GM18870 (cell line): ENCODE data around the gene TMEM129.

ENCODE experiments used
- ATAC-seq: cut with Tn5 transposase; IDR thresholded peaks from one replicate; pipeline ENCODE4 v1.9.1; 2021; ENCODE audit warnings: moderate library complexity; ENCODE audit not compliant: unreplicated experiment

TMEM129 gene, protein sequence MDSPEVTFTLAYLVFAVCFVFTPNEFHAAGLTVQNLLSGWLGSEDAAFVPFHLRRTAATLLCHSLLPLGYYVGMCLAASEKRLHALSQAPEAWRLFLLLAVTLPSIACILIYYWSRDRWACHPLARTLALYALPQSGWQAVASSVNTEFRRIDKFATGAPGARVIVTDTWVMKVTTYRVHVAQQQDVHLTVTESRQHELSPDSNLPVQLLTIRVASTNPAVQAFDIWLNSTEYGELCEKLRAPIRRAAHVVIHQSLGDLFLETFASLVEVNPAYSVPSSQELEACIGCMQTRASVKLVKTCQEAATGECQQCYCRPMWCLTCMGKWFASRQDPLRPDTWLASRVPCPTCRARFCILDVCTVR

DNA sequence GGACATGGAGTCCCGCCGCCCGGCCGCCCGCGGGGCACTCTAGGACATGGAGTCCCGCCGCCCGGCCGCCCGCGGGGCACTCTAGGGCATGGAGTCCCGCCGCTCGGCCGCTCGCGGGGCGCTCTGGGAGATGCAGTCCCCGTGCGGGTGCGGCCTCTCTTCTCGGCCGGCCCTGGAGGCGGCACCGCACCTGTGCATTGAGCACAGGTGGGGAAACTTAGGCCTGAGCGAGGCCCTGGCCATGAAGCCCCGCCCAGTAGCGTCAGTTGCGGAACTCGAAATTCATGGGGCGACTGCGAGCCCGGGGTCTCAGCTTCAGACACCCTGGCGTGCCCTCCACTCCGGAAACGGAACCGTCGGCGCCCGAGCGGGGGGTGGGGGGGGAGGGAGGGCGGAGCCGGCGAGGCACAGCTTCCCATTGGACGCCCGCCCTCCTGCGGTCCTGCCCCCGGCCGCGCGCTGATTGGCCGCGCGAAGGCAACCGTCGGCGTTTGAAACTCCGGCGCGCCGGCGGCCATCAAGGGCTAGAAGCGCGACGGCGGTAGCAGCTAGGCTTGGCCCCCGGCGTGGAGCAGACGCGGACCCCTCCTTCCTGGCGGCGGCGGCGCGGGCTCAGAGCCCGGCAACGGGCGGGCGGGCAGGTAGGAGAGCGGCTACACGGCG is at the start of gene TMEM129, which contains the start of gene TACC3:
Gene TMEM129, minus strand, starts transcription at position 321 of the 663 bp plus-strand sequence. CDS start 486 bp downstream, outside the sequence.
Gene TACC3, plus strand, starts transcription at position 519 of the 663 bp plus-strand sequence. CDS start 1,901 bp downstream, outside the sequence.
- peak; percentile 70 for ATAC-seq

DNA sequence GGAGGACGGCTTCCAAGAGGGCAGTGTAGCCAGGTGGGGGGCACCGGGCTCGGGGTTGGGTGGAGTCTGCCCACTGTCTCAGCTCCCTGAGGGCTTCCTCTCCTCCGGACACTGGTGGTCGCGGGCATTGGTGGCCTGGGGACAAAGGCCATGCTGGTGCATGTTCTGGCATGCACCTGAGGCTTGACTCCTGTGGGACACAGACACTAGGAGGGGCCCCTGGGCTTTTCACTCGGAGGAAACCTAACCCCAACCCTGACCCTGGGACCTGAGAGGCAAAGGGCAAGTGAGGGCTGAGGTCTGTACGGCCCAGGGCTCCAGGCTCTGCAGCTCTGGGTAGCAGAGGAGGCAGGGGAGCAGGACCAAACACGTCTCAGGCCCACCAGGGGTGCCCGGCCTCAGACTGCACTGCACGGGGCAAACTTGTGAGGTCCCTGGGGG is 49.7 kb upstream of the TMEM129 start:
- ATAC-seq: no peak

DNA sequence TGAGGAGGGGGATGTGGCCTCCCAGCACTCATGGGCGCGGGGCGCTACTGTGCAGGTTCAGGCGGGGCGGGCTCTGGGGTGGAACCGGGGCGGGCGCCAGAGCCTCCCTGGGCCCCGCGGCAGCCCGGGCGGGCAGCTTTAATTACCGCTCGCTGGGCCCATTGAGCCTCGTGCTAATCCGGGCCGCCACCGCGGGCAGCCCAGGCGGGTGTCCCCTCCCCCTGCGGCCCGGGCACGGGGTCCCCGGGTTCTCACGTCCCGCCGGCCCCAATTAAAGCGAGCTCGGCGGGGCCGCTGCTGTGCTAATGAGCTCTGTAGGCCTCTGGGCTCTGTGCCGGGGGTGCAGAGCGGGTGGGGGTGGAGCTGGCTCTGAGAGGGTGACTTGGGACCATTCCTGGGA is 49.1 kb upstream of the TMEM129 start:
- ATAC-seq: no peak

DNA sequence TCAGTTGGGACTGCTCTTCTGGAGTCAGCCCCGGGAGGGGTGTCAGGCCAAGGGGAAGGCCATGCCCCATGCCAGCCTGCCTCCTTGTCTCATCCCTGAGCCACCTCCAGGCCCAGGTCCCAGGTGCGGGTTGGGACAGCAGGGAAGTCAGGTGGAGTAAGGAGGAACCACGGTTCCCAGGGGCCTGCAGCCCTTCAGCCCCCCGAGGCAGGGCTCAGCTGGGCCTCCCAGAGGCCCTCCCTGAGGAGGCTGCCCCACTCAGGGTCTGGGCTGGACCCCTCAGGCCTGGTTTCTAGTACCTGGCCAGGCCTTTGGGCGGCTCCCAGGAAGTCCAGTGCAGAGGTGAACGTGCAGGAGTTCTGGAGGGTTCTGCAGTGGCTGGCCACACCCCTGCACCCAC is 48.6 kb upstream of the TMEM129 start:
- no peak for ATAC-seq

DNA sequence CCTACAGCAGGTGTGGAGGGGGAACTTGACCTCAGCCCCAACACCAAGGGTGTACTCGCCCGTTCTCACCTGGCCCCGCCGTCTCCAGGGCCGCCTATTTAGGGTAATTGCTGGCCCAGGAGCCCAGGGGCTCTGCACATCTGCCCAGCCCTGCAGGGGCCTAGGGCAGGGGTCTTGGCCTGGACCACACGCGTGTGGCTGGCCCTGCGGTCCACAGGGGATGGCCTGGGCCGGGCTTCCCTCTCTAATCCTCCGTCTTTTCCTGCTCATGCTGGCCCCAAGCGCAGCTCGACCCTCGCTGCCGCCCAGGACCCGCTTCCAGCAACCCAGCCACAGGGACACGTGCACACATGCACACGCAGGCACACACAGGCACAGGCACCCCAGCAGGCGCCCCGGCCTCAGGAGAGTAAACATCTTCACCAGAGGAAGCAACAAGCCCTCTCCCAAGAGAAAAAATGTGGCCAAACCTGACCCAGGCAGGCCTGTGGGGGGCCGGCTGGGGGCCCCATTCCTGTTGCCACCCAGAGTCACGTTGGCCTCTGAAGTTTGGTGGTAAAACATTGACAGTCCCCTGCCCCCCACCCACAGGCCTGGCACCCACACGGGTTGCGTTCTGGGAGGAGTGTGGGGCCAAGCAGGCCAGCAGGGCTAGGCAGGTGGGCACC is 47.4 kb upstream of the TMEM129 start:
- no peak for ATAC-seq

DNA sequence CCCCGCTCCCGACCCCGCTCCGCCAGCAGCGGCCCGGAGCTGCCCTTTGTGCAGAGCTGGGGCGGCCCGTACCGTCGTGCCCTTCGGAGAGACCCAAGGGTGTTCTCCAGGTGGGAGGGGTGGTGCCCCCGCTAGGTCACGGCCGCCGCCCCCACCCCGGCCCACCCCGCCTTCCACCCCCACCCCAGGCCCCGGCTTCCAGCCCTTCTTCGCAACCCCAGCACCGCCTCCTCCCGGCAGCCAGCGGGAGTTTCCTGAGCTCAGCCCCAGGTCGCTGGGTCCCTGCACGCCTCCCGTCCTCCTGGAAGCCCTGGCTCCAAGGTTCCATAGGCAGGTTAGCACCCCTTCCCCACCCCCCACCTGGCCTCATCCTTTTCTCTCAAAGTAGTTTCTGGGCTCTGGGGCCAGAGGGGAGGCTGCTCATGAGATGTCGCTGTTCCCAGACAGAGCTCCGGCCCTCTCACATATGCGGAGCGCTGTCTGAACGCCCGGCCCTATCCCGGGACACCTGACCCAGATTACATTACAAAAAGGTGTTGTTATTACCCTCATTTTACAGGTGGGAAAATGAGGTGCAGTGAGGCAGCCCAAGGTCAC is 46.7 kb upstream of the TMEM129 start:
- no peak for ATAC-seq

DNA sequence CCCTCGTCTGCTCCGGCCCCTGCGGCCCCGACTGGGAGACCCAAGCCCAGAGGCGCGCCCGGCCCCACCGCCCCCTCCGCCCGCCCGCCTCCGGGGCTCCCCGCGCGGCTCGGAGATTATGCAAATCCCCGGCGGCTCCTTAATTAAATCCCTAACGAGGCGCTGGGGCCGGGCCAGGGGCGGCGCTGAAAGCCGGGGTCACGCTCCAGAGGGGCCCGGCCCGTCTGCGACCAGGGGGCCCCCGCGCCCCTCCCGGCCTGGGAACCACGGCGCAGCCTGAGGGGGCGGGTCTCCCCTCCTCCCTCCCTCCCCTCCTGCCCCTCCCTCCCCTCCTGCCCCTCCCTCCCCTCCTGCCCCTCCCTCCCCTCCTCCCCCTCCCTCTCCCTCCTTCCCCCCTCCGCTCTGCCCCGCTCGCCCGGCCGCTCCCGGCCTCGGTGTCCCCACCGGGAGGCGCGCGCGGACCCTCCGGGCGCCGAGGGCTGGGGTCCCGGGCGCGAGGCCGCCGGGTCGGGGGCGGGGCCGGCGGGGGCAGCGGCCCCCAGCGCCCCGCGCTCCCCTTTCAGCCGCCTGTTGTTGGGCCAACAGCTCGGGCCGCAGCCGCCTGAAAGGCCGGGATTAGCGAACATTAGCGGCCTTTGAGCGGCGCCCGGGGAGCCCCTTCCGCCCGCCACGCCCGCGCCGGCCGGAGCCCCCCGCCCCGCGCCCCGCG is 46.1 kb upstream of the TMEM129 start:
- ATAC-seq: no peak

DNA sequence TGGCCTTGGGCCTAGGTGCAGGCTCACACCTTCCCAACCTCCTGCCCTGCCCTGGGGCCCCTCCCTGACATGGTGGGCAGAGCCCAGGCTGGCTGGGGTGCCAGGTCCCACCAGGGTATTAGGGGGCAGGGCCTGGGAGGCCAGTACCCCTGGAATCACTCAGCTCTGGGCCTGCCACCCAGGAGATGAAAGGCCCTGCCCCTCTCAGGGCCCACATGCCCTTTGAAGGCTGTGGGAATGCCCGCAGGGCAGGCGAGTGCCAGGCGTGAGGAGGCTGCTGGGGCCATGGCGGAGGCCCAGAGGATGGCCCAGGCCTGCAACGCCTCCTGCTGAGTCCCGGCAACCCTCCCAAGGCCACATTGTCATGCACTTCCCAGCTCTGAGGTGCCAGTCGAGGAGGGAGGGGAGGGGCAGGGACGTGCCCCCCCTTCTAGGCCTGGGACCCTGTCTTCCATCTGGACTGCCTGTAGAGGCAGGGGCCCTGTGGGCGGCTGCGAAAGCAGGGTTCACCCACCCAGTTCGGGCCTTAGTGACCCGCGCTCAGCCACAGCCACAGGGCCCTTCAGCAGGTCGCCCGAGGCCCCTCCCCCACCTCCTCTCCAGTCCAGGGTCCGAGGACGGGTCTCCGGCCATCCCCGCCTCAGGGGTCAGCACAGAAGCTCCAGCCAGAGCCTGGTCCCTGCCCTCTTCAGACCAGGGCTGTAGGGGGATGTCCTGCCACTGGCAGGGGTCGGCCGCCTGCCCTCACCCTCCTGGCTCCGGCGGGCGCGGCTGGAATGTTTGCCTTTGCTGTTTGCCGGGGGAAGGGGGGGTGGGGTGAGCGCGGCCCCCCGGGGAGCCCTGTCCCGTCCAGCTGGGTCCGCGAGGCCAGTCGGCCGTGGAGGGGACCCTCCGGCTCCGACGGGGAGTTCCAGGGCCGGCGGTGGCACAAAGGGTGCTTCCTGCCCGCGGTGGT is 45.3 kb upstream of the TMEM129 start:
- no peak for ATAC-seq

DNA sequence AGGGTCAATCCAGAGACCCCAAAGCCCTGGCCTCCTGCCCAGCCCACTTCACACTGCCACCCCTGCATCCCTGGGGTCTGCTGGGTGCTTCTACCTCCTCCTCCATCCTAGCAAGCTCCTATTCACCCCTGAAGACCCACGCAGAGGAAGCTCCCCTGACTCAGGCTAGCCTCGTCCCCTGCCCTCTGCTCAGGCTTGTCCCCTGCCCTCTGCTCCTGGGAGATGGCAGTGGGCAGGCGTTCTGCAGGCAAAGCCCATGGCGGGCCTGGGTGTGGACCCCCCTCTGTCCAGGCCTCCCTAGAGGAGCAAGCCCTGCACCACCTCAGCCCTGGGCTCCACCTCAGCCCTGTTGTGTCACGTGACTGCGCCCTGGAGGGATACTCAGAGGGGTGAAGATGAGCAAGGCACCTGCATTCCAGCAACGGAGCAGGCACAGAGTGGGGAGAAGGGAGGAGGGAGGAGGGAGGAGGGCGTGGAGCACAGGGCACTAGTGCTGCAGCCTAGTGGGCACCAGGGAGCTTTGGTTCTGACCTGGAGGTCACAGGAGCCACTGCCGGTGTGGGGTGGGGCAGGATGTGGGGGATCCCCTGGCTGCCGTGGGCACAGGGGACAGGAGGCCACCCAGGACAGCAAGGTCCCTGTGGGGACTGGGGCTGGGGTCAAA is 44.4 kb upstream of the TMEM129 start:
- no peak for ATAC-seq

DNA sequence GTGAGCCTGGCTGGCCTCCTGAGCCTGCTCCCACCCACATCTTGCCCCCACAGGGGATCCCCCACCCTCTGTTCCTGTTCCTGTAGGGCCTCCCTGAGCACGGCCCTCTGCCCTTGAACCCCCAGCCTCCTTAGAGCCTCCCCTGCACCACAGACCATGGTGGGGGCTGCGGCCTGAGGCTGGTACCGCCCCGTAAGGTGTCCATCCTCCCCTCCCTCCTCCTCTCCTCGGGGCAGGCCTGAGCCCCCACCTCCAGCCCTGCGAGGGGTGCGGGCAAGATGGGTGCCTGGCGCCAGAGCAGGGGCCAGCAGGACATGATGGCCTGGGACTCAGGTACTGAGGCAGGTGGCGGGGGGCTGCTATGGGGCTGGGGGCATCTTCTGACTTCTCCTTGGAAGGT is 43.5 kb upstream of the TMEM129 start:
- ATAC-seq: no peak

DNA sequence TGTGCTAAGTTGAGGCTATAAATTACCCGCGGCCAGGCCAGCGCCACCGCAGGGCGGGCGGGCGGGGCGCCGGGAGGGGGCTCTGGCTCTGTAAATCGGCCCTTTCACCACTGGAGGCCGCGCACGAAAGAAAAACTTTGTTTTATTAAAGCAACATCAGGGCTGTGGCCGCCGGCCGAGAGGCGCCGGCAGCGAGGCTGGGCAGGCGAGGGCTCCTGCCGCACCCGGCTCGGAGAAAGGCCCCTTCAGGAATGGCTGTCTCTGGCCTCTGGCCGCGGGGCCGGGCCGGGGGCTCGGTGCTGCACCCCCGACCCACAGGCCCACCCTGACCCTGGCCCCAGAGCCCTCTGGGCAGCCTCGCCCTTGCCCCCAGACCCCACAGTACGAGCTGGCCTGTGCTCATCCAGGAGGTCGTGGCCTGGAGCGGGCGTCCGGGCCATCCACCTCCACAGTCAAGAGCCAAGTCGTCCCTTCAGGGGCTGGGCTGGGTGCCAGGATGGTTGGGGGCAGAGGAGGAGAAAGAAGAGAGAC is 42.5 kb upstream of the TMEM129 start:
- ATAC-seq: no peak

DNA sequence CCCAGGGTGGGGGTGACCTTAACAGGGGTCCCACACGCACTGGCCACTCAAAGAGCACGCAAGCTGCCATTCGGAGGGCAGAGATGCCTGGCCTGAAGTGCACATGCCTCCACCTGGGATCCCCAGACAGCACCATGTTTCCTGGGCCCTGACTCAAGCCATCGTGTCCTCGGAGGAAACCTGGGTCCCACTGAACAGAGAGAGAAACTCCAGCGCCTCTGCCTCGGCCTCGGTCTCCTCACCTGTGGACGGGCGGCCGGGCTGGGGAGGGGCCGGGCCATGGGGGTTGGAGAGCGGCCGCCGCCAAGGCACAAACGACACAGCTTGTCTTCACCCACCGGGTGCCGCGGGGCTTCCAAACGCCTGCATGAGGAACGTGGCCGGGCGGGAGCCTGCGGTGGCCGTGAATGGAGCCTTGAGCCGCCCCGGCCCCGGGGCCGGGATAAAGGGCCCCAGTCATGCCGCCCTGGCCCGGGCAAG is 42.0 kb upstream of the TMEM129 start:
- no peak for ATAC-seq

DNA sequence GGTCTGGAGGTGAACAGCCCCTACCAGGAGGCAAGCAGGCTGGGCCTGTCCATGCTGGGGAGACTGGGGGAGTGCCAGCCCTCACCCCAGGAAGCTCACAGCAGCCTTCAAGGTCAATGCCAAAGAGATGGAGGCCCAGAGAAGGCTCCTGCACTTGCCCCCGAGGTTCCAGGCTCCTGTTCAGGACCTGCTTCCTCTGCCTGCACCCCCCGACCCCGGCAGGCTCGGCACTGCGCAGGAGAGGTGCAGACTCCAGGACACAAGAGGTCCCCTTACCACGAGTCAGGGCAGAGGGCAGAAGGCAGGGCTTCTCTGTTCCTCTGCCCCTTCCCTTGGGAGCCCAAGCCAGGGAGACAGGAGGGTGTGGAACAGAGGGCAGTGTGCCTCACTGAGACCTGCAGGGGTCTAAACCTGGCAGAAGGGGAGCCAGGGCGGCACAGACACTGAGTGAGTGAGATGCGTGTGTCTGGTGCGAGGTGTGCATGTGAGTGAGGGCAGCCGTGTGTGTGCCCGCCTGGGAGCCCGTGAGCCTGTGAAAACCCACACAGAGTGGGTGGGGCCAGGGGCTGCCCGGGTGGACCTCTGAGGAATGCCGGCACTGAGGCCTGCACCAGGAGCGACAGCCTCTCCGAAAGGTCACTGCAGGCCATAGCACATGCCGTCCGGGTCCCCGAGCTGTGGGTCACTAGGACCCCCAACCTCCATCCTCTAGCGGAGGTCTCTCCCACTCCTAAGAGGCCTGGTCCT is 41.3 kb upstream of the TMEM129 start:
- ATAC-seq: no peak

DNA sequence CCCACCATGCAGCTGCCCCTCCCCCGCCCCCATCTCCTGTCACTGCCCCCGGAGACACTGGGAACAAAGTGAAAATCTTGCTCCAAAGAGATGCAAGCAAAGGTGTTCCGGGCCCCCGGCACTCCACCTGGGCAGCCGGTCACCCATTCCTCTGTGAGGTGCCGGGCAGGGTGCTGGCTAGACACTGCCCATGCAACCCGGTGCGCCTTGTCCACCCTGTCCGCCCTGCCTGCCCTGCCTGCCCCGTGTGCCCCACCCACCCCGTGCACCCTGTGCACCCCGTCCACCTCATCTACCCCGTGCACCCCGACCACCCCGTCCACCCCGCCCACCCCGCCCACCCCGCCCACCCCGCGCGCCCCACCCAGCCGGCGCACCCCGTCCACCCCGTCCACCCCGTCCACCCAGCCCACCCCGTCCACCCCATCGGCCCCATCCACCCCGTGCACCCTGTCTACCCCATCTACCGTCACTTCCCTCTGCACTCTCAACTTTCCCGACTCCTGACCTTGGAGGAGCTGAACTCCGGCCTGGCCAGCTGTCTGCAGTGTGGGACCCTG is 40.1 kb upstream of the TMEM129 start:
- no peak for ATAC-seq

DNA sequence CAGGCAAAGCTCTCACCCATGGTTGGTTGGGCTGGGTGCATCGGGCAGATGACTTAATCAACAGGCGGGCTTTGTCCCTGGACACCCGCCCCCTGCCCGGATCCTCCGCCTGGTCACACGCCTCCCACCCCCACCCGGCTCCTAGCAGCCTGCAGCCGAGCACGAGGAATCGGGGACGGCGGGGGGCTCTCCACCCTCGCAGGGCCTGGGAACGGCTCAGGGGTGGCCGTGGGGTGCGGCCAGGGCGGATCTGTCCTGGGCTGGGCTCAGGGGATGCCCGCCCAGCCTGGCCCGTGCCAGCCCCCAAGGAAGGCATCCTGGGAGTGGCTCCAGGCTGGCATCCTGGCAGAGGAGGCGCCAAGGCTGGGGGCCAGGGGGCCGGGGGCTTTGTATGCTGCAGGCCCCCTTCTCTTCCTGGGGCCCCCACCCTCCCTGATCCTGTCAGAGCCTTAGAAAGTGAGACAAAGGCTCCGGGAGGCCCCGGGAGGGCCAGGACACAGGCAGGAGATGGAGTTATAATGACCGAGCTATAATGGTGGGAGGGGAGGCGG is 39.5 kb upstream of the TMEM129 start:
- ATAC-seq: no peak

DNA sequence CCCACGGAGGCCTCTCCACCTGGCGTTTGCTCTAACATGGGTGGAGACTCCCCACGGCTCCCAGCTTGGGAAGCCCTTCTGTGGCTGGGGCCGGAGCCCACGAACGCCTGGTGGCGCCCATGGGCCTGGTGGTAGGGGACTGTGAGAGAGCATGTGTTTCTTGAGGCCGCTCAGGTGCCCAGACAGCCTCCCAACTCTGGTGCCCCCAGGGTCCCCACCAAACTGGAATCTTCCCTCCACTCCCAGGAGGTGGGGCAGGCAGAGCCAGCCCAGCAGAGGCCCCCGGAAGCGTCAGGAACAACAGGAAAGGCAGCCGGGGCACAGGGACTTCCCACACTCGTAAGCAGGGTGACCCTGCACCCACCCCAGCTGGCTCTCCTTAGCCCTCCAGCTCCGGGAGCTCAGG is 38.7 kb upstream of the TMEM129 start:
- ATAC-seq: no peak

DNA sequence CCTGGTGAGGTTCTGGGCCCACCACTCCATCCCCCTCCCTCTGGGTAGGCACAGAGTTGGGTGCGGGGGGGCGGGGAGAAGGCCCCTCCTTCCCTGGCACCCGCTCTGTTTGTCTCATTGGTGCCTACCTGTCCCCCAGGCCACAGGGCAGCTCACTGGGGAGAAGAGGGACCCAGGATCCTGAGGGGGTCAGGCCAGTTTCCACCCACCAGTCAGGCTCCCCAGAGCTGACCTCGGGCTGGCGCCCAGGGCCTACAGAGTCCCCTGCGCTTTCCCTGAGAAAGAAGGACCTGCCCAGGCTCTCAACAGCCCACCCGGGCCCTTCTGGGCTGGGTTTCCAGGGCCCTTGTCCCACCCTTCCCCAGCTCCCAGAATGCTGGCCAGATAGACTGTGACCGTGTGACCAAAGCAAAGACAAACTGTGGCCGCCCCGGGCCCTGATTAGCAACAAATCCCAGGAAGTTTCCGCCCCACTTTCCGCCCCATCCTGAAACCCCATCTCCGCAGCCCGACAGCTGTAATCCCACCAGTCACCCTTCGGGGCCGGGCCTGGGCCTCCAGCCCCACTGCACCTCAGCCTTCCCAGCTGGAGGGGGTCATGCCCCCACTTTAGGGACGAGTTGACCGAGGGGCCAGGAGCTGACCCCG is 38.2 kb upstream of the TMEM129 start:
- ATAC-seq: no peak
